Esophagus (tissue), 2 donors: ENCODE results near the gene NAB1. TPM values are rescaled to one million over a fixed set of nuclear protein-coding genes. Genes with fewer than 3 reads are reported as not detected.

Source experiments
- polyA plus RNA-seq, 2 donors: library from polyadenylated mRNA; stranded (reverse); fragments of 200-250 nt; gene quantifications; one replicate each; pipeline ENCODE4 v1.2.3, GENCODE V29; 2013
- donor health status: healthy with polysubstance abuse.
- donor health status: Bipolar disorder and iron deficiency.

The NAB1 gene
- polyA plus RNA-seq, 2 donors: 16.8 to 25.4 TPM

Other genes starting within 250 kb of the NAB1 start
- 10 to 100 TPM; 25.2 to 30.5 TPM for gene MFSD6, start 240.7 kb upstream of the NAB1 start, polyA plus RNA-seq
- gene NEMP2, start 114.4 kb upstream of the NAB1 start, polyA plus RNA-seq: 1 to 10 TPM in 1 of 2 donors, under 1 TPM in 1; 0.61 to 1.4 TPM
- gene GLS, start 231.7 kb downstream of the NAB1 start, polyA plus RNA-seq: 1 to 10 TPM; 8.5 to 9.4 TPM